PC-9 (cell line): ENCODE data around the gene CNGB1. TPM values are rescaled to one million over a fixed set of nuclear protein-coding genes. Genes with fewer than 3 reads are reported as not detected.
A peak's percentile ranks its signal among the peaks of the same experiment; 100 is the strongest.

Experiments used
- BruUV-seq: library from RNA; stranded (reverse); fragments of 400-500 nt; replicated peaks from 2 replicates; lab custom pipeline; 2021; lab: Mats Ljungman, UMichigan
- CTCF ChIA-PET: fragments of 300-600 bp; sonication (Branson Sonifier 250); formaldehyde crosslinking; loops from one replicate; lab custom pipeline; 2022; ENCODE audit warnings: antibody characterized with exemption; lab: Charles Lee
- POLR2A ChIA-PET: fragments of 300-600 bp; sonication (Branson Sonifier 250); formaldehyde crosslinking; loops from one replicate; lab custom pipeline; 2022; ENCODE audit warnings: antibody characterized with exemption; ENCODE audit not compliant: unreplicated experiment; lab: Charles Lee
- DNase-seq, 2 experiments: peaks; one replicate each; pipeline versions ENCODE4 v3.0.0 to v3.0.0-alpha.2; 2015 to 2022; ENCODE audit warnings: mixed read lengths in 1 of 2
- H2AFZ ChIP-seq: fragments of 200-600 bp; sonication (generic); 2 replicates; pipeline ENCODE4 v1.8.1; 2017; ENCODE audit warnings: antibody characterized with exemption
- H3F3A ChIP-seq: fragments of 200-600 bp; sonication (generic); 2 replicates; pipeline ENCODE4 v1.8.1; 2017; ENCODE audit warnings: antibody characterized with exemption, mild to moderate bottlenecking, low read depth; ENCODE audit not compliant: insufficient read depth
- H3K27ac ChIP-seq: fragments of 200-600 bp; sonication (generic); 2 replicates; pipeline ENCODE4 v1.6.1; 2016; ENCODE audit warnings: mixed run types
- H3K27me3 ChIP-seq: fragments of 200-600 bp; sonication (generic); 2 replicates; pipeline ENCODE4 v1.6.1; 2016; ENCODE audit warnings: low read depth, mixed run types; ENCODE audit not compliant: insufficient read depth
- H3K36me3 ChIP-seq: fragments of 200-600 bp; sonication (generic); 2 replicates; pipeline ENCODE4 v1.6.1; 2016; ENCODE audit warnings: low read depth, mixed run types
- H3K4me1 ChIP-seq: fragments of 200-600 bp; sonication (generic); replicated peaks from 2 replicates; pipeline ENCODE4 v1.6.1; 2016; ENCODE audit warnings: mixed run types; ENCODE audit not compliant: insufficient read depth
- H3K4me2 ChIP-seq: fragments of 200-600 bp; sonication (generic); 2 replicates; pipeline ENCODE4 v1.6.1; 2017; ENCODE audit warnings: mixed run types
- H3K4me3 ChIP-seq: fragments of 200-600 bp; sonication (generic); 2 replicates; pipeline ENCODE4 v1.6.1; 2016; ENCODE audit warnings: mixed run types
- H3K79me2 ChIP-seq: fragments of 200-600 bp; sonication (generic); 2 replicates; pipeline ENCODE4 v1.6.1; 2017; ENCODE audit warnings: low read depth, mixed run types
- H3K9me2 ChIP-seq: fragments of 200-600 bp; sonication (generic); 2 replicates; pipeline ENCODE4 v1.8.1; 2017; ENCODE audit warnings: mild to moderate bottlenecking; ENCODE audit not compliant: insufficient read depth
- H3K9me3 ChIP-seq: fragments of 200-600 bp; sonication (generic); 2 replicates; pipeline ENCODE4 v1.8.1; 2016; ENCODE audit warnings: low read depth; ENCODE audit not compliant: insufficient read depth
- H4K20me1 ChIP-seq: fragments of 200-600 bp; sonication (generic); 2 replicates; pipeline ENCODE4 v1.8.1; 2017; ENCODE audit not compliant: insufficient read depth
- CTCF ChIP-seq: fragments of 200-600 bp; sonication (generic); conservative IDR thresholded peaks from 2 replicates; pipeline ENCODE4 v1.6.1; 2017; ENCODE audit warnings: mixed run types, antibody characterized with exemption, mild to moderate bottlenecking, moderate library complexity
- EZH2 ChIP-seq: fragments of 200-600 bp; sonication (generic); IDR thresholded peaks from 2 replicates; pipeline ENCODE4 v1.8.0; 2017; ENCODE audit warnings: antibody characterized with exemption, low read depth
- intact Hi-C: fragments of 100-400 bp; cut with micrococcal nuclease; formaldehyde crosslinking; loops from one replicate; pipeline ENCODE4 v1.10.0; 2022; ENCODE audit not compliant: unreplicated experiment
- total RNA-seq: library from RNA; stranded (reverse); gene quantifications from 2 replicates; pipeline ENCODE4 v1.2.3, GENCODE V29; 2021

CNGB1 gene
- total RNA-seq, 1 experiment from 2014 or later = 1.1 TPM

- POLR2A ChIA-PET = interaction anchor here (0.5 kb wide), 1 partner anchor 77 kb away, joined by 3 read pairs; no protein-coding TSS in a partner anchor
- intact Hi-C loops = loop anchor here (2.0 kb wide), 1 partner anchor 35 kb away; no protein-coding TSS in a partner anchor
These were observed 23.0 kb upstream of the CNGB1 start for GRCh38 chr16:57993897-57994296.

GRCh38 chr16:57993438-57993837 is 22.5 kb upstream of the CNGB1 start:
- ChIA-PET POLR2A (interaction anchor here (0.5 to 0.6 kb wide), 2 partner anchors 31 to 77 kb away, joined by 3 read pairs; no protein-coding TSS in a partner anchor), CTCF (interaction anchor here (0.6 kb wide), 1 partner anchor 235 kb away, joined by 3 read pairs; no protein-coding TSS in a partner anchor)
- Histone ChIP-seq H3K4me2 (peak overlapping the region; percentile 78), H3K9me3 (no peaks in the 10 kb centered on the region), H3K4me3 (0 out of 2 replicates have a peak overlapping the region, but pooled peaks have one; percentile 25), H3K36me3 (peaks cover 8% of the 10 kb centered on the region; the same call in 1 of the 2 replicates), H3F3A (peaks cover 38% of the 10 kb centered on the region), H2AFZ (no peak overlapping the region), H3K27me3 (no peaks in the 10 kb centered on the region), H3K4me1 (peaks cover 61% of the 10 kb centered on the region), H3K79me2 (peaks cover 18% of the 10 kb centered on the region), H3K27ac (peak overlapping the region; percentile 96), H3K9me2 (no peaks in the 10 kb centered on the region), H4K20me1 (no peaks in the 10 kb centered on the region)
- BruUV-seq = TSS peak; percentile 94
- intact Hi-C loops = loop anchor here (2.0 kb wide), 1 partner anchor 35 kb away; no protein-coding TSS in a partner anchor
- no peak for TF ChIP-seq EZH2
- no peak for TF ChIP-seq CTCF
- peak; percentile 56 to 72 for DNase-seq

More at GRCh38 chr16:57993897-57994296, 23.0 kb upstream of the CNGB1 start:
- Histone ChIP-seq H3F3A (peaks cover 42% of the 10 kb centered on the region), H3K79me2 (peaks cover 21% of the 10 kb centered on the region), H3K4me2 (peak overlapping the region; percentile 78), H4K20me1 (no peaks in the 10 kb centered on the region), H3K4me3 (no peak overlapping the region), H3K9me3 (no peaks in the 10 kb centered on the region), H3K27me3 (no peaks in the 10 kb centered on the region), H2AFZ (no peak overlapping the region), H3K9me2 (no peaks in the 10 kb centered on the region), H3K36me3 (peaks cover 8% of the 10 kb centered on the region; the same call in 1 of the 2 replicates), H3K27ac (peak overlapping the region; percentile 96), H3K4me1 (peaks cover 61% of the 10 kb centered on the region)
- CTCF ChIA-PET = interaction anchor here (0.6 kb wide), 1 partner anchor 235 kb away, joined by 3 read pairs; no protein-coding TSS in a partner anchor
- BruUV-seq = no TSS peak
- no peak for TF ChIP-seq CTCF
- no peak for TF ChIP-seq EZH2
- no peak for DNase-seq

GRCh38 chr16:57992084-57992483 is 21.2 kb upstream of the CNGB1 start:
- peaks cover 18% of the 10 kb centered on the region for H3K79me2 ChIP-seq
- intact Hi-C loops = loop anchor here (2.0 kb wide), 1 partner anchor 33 kb away; no protein-coding TSS in a partner anchor
- H3K9me3 ChIP-seq = no peaks in the 10 kb centered on the region
- H4K20me1 ChIP-seq = no peaks in the 10 kb centered on the region
- POLR2A ChIA-PET = no interaction called here
- H3K27me3 ChIP-seq = no peaks in the 10 kb centered on the region
- CTCF ChIA-PET = no interaction called here
- H3K36me3 ChIP-seq = peaks cover 8% of the 10 kb centered on the region; the same call in 1 of the 2 replicates
- DNase-seq = no peak
- TF ChIP-seq EZH2 = no peak
- no peak for TF ChIP-seq CTCF
- no TSS peak for BruUV-seq
- H3K4me1 ChIP-seq = peaks cover 53% of the 10 kb centered on the region
- H3K27ac ChIP-seq = peak overlapping the region; percentile 96
- H2AFZ ChIP-seq = no peak overlapping the region
- H3F3A ChIP-seq = peaks cover 33% of the 10 kb centered on the region
- no peaks in the 10 kb centered on the region for H3K9me2 ChIP-seq
- H3K4me3 ChIP-seq = no peak overlapping the region
- H3K4me2 ChIP-seq = peak overlapping the region; percentile 78
